ENCODE results near the gene SKOR1. TPM values are rescaled to one million over a fixed set of nuclear protein-coding genes. Genes with fewer than 3 reads are reported as not detected.
A peak's percentile ranks its signal among the peaks of the same experiment; 100 is the strongest.

The SKOR1 gene
- total RNA-seq, 1 donor from 2014 or later = 0.48 TPM

- no peaks in the 10 kb centered on the region for H3K9me3 Mint-ChIP-seq (ENCODE audit: unreplicated experiment)
- peak within 1 kb of the TSS; percentile 87 for H3K4me3 Mint-ChIP-seq (ENCODE audit: unreplicated experiment)
- peaks cover 16% of the 10 kb centered on the region for H3K27me3 Mint-ChIP-seq (ENCODE audit: unreplicated experiment)
- no peaks in the 10 kb centered on the region for H3K36me3 Mint-ChIP-seq (ENCODE audit: unreplicated experiment)
- H3K4me1 Mint-ChIP-seq (ENCODE audit: unreplicated experiment) = peaks cover 55% of the 10 kb centered on the region
- peak within 1 kb of the TSS; percentile 93 for H3K27ac Mint-ChIP-seq (ENCODE audit: unreplicated experiment)
- DNase-seq (ENCODE audit: extremely low spot score, unreplicated experiment) = peak; percentile 97
- TF ChIP-seq CTCF (IDR thresholded peaks at IDR 0.05) = no peak
These were observed 14.8 kb downstream of the SKOR1 start, which contains the start of gene RNU6-1 for GRCh38 chr15:67839929-67840748. Gene RNU6-1 (minus strand): TSS chr15:67840045.

DNA sequence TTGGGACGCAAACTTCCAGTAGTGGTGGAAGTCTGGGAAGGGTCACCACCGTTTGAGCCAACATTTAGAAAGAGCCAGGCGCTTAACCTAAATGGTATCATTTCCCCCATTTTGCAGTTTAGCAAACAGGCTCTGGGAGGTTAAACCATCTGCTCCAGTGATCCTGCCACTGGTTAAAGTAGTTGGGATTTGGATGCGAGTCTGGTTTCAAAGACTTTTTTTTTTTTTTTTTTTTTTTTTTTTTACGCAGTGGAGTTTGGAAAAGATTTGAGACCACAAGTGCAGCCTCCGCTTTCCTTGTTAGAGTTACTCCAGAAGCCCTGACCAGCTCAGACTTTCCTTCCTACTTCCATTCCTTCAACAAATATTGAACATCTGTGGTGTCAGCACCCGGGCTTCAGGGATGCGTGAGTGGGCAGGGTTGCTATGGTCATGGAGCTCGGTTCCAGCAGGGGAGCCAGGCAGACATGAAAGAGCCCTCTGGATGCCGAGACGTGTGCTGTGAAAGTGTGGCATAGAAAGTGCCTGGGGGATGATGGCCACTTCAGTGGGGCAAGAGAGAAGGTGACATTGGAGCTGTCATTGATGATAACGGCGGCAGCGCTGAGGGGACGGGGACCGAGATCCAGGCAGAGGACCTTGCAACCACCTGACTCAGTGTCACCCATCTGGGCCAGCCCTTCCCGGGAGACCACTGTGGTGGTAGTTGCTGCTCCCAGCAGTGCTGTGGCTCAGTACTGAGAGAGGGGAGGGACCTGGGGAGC is 15.6 kb downstream of the SKOR1 start:
- Mint-ChIP-seq H3K27me3 (ENCODE audit: unreplicated experiment) (peaks cover 9% of the 10 kb centered on the region), H3K36me3 (ENCODE audit: unreplicated experiment) (no peaks in the 10 kb centered on the region), H3K9me3 (ENCODE audit: unreplicated experiment) (no peaks in the 10 kb centered on the region), H3K27ac (ENCODE audit: unreplicated experiment) (peak overlapping the region; percentile 93), H3K4me3 (ENCODE audit: unreplicated experiment) (peak overlapping the region; percentile 87), H3K4me1 (ENCODE audit: unreplicated experiment) (peaks cover 52% of the 10 kb centered on the region)
- DNase-seq (ENCODE audit: extremely low spot score, unreplicated experiment) = no peak
- no peak for TF ChIP-seq CTCF (IDR thresholded peaks at IDR 0.05)

- Mint-ChIP-seq H3K36me3 (ENCODE audit: unreplicated experiment) (no peaks in the 10 kb centered on the region), H3K27me3 (ENCODE audit: unreplicated experiment) (peaks cover 4% of the 10 kb centered on the region), H3K27ac (ENCODE audit: unreplicated experiment) (no peak overlapping the region), H3K4me1 (ENCODE audit: unreplicated experiment) (peaks cover 48% of the 10 kb centered on the region), H3K9me3 (ENCODE audit: unreplicated experiment) (no peaks in the 10 kb centered on the region), H3K4me3 (ENCODE audit: unreplicated experiment) (no peak overlapping the region)
- TF ChIP-seq CTCF (IDR thresholded peaks at IDR 0.05) = no peak
- no peak for DNase-seq (ENCODE audit: extremely low spot score, unreplicated experiment)
These were observed 16.1 kb downstream of the SKOR1 start for GRCh38 chr15:67841513-67841762.

DNA sequence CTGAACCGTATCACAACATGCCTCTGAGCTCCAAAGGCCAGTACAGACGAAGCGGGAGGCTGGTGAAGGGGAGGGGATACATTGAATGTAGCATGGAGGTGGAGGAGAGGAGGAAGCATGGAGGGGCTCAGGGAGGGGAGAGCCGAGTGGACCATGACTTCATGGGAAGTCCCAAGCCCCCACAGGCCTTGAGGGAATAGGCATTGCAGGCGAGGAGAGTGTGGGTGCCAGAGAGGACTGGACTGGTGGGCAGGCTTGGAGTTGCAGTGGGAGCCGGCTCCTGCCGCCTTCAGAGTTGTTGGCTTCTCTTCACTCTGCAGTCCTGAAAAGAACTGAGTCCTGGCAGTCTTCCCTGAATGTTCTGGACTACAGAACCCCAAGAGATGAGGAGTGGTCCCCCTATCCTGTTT is 17.8 kb downstream of the SKOR1 start:
- no peak for TF ChIP-seq CTCF (IDR thresholded peaks at IDR 0.05)
- H3K27ac Mint-ChIP-seq (ENCODE audit: unreplicated experiment) = peak overlapping the region; percentile 73
- no peak overlapping the region for H3K4me3 Mint-ChIP-seq (ENCODE audit: unreplicated experiment)
- H3K27me3 Mint-ChIP-seq (ENCODE audit: unreplicated experiment) = no peaks in the 10 kb centered on the region
- no peaks in the 10 kb centered on the region for H3K9me3 Mint-ChIP-seq (ENCODE audit: unreplicated experiment)
- H3K4me1 Mint-ChIP-seq (ENCODE audit: unreplicated experiment) = peaks cover 48% of the 10 kb centered on the region
- no peak for DNase-seq (ENCODE audit: extremely low spot score, unreplicated experiment)
- no peaks in the 10 kb centered on the region for H3K36me3 Mint-ChIP-seq (ENCODE audit: unreplicated experiment)

Measured in osteocyte (in vitro differentiated cells).